SKM-1 (cell line): ENCODE data around the gene LDB1.
A peak's percentile ranks its signal among the peaks of the same experiment; 100 is the strongest.

Experiments
- DNase-seq: peaks from one replicate; lab custom pipeline; 2025; ENCODE audit not compliant: unreplicated experiment; lab: John Stamatoyannopoulos, UW

Gene LDB1

GRCh38 chr10:102065561-102066398, 54.4 kb downstream of the LDB1 start:
- DNase-seq: no peak

GRCh38 chr10:102064868-102065560, 55.2 kb downstream of the LDB1 start, which contains the start of gene HPS6:
Gene HPS6 (plus strand): TSS chr10:102065349. CDS start chr10:102065475, 126 bp downstream.
- DNase-seq: peak; percentile 71

GRCh38 chr10:102064503-102064867, 55.7 kb downstream of the LDB1 start:
- no peak for DNase-seq

- no peak for DNase-seq
These were observed 60.2 kb downstream of the LDB1 start for GRCh38 chr10:102059987-102060386.
